ENCODE measurements around the gene SUMO4. TPM values are rescaled to one million over a fixed set of nuclear protein-coding genes. Genes with fewer than 3 reads are reported as not detected.

The SUMO4 gene
- total and polyA plus RNA-seq, 12 donors, result 0.06 to 0.68 (median 0.37) TPM; not detected in 1

DNA sequence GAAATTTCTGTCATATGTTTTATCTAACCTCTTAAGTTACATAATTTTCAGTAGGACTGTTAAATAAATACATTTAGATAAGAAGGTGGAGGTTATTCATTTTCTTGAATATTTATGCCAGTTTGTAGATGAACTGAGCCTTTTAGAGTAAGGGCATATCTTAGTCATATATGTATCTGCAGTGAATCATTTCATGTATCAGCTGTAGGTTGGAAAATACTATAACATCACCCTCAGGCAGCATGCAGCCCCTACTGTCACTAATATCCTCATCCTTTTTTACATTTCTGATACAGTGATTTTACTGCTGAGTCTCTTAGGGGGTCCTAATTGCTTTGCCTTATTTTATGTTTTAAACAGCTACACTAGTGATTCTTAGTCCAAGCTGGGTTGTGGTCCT lies 19.5 kb upstream of the SUMO4 start:
- no peak for DNase-seq
- ATAC-seq, result no peak
- intact Hi-C loops (cut with DNase I), result no loop called here
- no peaks in the 10 kb centered on the region for H3K4me1 ChIP-seq
- H3K27ac ChIP-seq, result no peak overlapping the region
- H3K9me3 ChIP-seq, result no peaks in the 10 kb centered on the region
- no peaks in the 10 kb centered on the region for H3K27me3 ChIP-seq
- TF ChIP-seq, protein P1, sequence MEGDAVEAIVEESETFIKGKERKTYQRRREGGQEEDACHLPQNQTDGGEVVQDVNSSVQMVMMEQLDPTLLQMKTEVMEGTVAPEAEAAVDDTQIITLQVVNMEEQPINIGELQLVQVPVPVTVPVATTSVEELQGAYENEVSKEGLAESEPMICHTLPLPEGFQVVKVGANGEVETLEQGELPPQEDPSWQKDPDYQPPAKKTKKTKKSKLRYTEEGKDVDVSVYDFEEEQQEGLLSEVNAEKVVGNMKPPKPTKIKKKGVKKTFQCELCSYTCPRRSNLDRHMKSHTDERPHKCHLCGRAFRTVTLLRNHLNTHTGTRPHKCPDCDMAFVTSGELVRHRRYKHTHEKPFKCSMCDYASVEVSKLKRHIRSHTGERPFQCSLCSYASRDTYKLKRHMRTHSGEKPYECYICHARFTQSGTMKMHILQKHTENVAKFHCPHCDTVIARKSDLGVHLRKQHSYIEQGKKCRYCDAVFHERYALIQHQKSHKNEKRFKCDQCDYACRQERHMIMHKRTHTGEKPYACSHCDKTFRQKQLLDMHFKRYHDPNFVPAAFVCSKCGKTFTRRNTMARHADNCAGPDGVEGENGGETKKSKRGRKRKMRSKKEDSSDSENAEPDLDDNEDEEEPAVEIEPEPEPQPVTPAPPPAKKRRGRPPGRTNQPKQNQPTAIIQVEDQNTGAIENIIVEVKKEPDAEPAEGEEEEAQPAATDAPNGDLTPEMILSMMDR (IDR thresholded peaks at IDR 0.05), result no peak
- H3K4me3 ChIP-seq, result no peak overlapping the region
- H3K36me3 ChIP-seq, result peaks cover 0 to 78% (median 25%) of the 10 kb centered on the region in 9 donors

- Histone ChIP-seq H3K36me3 (peaks cover 0 to 78% (median 19%) of the 10 kb centered on the region in 9 donors), H3K4me3 (no peak overlapping the region), H3K4me1 (peaks cover 0 to 8% (median 5%) of the 10 kb centered on the region in 9 donors), H3K27me3 (no peaks in the 10 kb centered on the region), H3K9me3 (peaks cover 0 to 6% (median 0%) of the 10 kb centered on the region in 11 donors), H3K27ac (no peak overlapping the region)
- 91 to 96% methylated on average over 4 of the region's 4 CpGs for WGBS, 2 donors
- TF ChIP-seq, protein P1 (IDR thresholded peaks at IDR 0.05), result no peak
- intact Hi-C loops (cut with DNase I), result no loop called here
- ATAC-seq (no peak), DNase-seq (no peak)
These were observed 16.7 kb upstream of the SUMO4 start for GRCh38 chr6:149383371-149383770.

DNA sequence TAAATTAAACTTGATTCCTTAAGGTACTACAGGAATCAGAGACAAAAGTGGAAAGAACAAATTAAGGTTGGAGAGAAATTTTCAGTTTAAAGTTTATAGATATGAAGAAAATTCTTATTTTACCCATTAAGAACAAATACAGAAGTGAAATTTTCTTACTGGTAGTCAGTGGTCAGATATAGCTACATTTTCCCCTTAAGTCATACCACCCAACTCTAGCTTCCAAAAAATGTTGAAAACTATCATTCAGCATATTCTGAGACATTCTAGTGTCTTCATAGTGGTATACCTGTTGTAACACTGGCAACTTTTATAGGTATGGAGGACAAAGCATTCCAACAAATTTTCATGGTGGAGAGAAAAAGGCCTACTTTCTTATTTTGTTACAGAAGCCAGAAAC lies 15.6 kb upstream of the SUMO4 start:
- Histone ChIP-seq H3K36me3 (peaks cover 0 to 67% (median 8%) of the 10 kb centered on the region in 9 donors), H3K4me1 (peaks cover 0 to 12% (median 5%) of the 10 kb centered on the region in 9 donors), H3K9me3 (peaks cover 0 to 6% (median 0%) of the 10 kb centered on the region in 11 donors), H3K27me3 (no peaks in the 10 kb centered on the region), H3K4me3 (no peak overlapping the region), H3K27ac (no peak overlapping the region)
- DNase-seq, result no peak
- TF ChIP-seq, protein P1 (IDR thresholded peaks at IDR 0.05), result no peak
- intact Hi-C loops (cut with DNase I), result no loop called here
- ATAC-seq, result no peak

GRCh38 chr6:149385998-149386646 lies 13.9 kb upstream of the SUMO4 start:
- intact Hi-C loops (cut with DNase I), result no loop called here
- 97 to 98% methylated on average over 5 of the region's 5 CpGs for WGBS, 2 donors
- H3K4me1 ChIP-seq, result peaks cover 0 to 17% (median 11%) of the 10 kb centered on the region in 9 donors
- no peaks in the 10 kb centered on the region for H3K27me3 ChIP-seq
- DNase-seq (no peak), ATAC-seq (no peak)
- H3K4me3 ChIP-seq, result no peak overlapping the region
- TF ChIP-seq, protein P1 (IDR thresholded peaks at IDR 0.05), result no peak
- peaks cover 0 to 62% (median 0%) of the 10 kb centered on the region in 9 donors for H3K36me3 ChIP-seq
- no peak overlapping the region for H3K27ac ChIP-seq
- peaks cover 0 to 6% (median 0%) of the 10 kb centered on the region in 11 donors for H3K9me3 ChIP-seq
